NOMO-1 treated with dmso at 0.1 percent for 144 hours (cell line): ENCODE data around the gene TMA7B.

ENCODE experiments used
- DNase-seq: peaks from one replicate; lab custom pipeline; 2025; ENCODE audit not compliant: unreplicated experiment; lab: John Stamatoyannopoulos, UW

Gene TMA7B

GRCh38 chr22:39959640-39960447 is at the start of gene TMA7B:
TMA7B (plus strand) TSS chr22:39960397; CDS start chr22:39964375, 3,978 bp downstream.
- DNase-seq: no peak

GRCh38 chr22:39910876-39911613 is 49.2 kb upstream of the TMA7B start:
- no peak for DNase-seq

GRCh38 chr22:39913321-39913720 is 46.9 kb upstream of the TMA7B start:
- no peak for DNase-seq

GRCh38 chr22:39913886-39914285 is 46.3 kb upstream of the TMA7B start:
- DNase-seq: no peak

GRCh38 chr22:39914584-39914983 is 45.6 kb upstream of the TMA7B start:
- DNase-seq: no peak

GRCh38 chr22:39915295-39915726 is 44.9 kb upstream of the TMA7B start:
- no peak for DNase-seq

- no peak for DNase-seq
Measured at GRCh38 chr22:39916496-39916895, 43.7 kb upstream of the TMA7B start.

- no peak for DNase-seq
Measured at GRCh38 chr22:39917197-39917643, 43.0 kb upstream of the TMA7B start.

- DNase-seq: no peak
Measured at GRCh38 chr22:39917776-39918495, 42.3 kb upstream of the TMA7B start.

GRCh38 chr22:39920134-39920743 is 40.0 kb upstream of the TMA7B start:
- DNase-seq: no peak

- DNase-seq: no peak
Measured at GRCh38 chr22:39923696-39924095, 36.5 kb upstream of the TMA7B start.

GRCh38 chr22:39924286-39924685 is 35.9 kb upstream of the TMA7B start:
- DNase-seq: no peak

- no peak for DNase-seq
Measured at GRCh38 chr22:39925273-39925672, 34.9 kb upstream of the TMA7B start.

GRCh38 chr22:39925909-39926679 is 34.1 kb upstream of the TMA7B start:
- no peak for DNase-seq

- no peak for DNase-seq
Measured at GRCh38 chr22:39926753-39927152, 33.4 kb upstream of the TMA7B start.

GRCh38 chr22:39927544-39927943 is 32.7 kb upstream of the TMA7B start:
- DNase-seq: no peak

GRCh38 chr22:39928536-39929520 is 31.4 kb upstream of the TMA7B start:
- DNase-seq: no peak

- no peak for DNase-seq
Measured at GRCh38 chr22:39931251-39931650, 28.9 kb upstream of the TMA7B start.

GRCh38 chr22:39932166-39932565 is 28.0 kb upstream of the TMA7B start:
- DNase-seq: no peak
